ENCODE measurements around the gene PDE7B.

DNA sequence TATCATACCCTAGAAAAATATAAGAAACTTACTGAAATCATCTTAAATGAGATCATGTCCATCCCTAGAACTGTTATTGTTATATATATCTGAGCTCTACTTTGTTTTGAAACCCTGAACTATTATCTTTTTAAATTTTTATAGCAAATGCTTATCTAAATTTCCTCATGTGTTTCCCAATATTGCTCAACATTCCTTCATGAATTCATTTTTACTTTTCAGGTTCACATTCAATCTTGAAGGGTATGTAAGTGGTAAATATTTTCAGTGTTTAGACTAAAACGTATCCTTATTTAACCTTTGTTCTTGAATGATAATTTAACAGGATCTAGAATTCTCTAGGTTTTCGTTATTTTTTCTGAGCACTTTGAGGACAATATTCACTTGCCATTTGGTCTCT, 23.9 kb downstream of the PDE7B start:
- TF ChIP-seq, protein P1, sequence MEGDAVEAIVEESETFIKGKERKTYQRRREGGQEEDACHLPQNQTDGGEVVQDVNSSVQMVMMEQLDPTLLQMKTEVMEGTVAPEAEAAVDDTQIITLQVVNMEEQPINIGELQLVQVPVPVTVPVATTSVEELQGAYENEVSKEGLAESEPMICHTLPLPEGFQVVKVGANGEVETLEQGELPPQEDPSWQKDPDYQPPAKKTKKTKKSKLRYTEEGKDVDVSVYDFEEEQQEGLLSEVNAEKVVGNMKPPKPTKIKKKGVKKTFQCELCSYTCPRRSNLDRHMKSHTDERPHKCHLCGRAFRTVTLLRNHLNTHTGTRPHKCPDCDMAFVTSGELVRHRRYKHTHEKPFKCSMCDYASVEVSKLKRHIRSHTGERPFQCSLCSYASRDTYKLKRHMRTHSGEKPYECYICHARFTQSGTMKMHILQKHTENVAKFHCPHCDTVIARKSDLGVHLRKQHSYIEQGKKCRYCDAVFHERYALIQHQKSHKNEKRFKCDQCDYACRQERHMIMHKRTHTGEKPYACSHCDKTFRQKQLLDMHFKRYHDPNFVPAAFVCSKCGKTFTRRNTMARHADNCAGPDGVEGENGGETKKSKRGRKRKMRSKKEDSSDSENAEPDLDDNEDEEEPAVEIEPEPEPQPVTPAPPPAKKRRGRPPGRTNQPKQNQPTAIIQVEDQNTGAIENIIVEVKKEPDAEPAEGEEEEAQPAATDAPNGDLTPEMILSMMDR (conservative IDR thresholded peaks at IDR 0.05; ENCODE audit: low read depth, low read length): no peak
- TF ChIP-seq FOS (IDR thresholded peaks at IDR 0.05; ENCODE audit: low read depth, low read length) (no peak), MAZ (IDR thresholded peaks at IDR 0.05; ENCODE audit: borderline replicate concordance, low read depth, low read length) (no peak), RCOR1 (IDR thresholded peaks at IDR 0.05; ENCODE audit: insufficient replicate concordance, low read length) (no peak)
